HepG2 (cell line): ENCODE measurements around the gene UBE3D. TPM values are rescaled to one million over a fixed set of nuclear protein-coding genes. Genes with fewer than 3 reads are reported as not detected.

Experiments
- ATAC-seq: fragments of 200-7000 bp; cut with Tn5 transposase; 3 replicates; pipeline ENCODE4 v1.9.1; 2020; ENCODE audit warnings: mild to moderate bottlenecking, moderate library complexity
- BruUV-seq: library from RNA; stranded (reverse); fragments of 400-500 nt; replicated peaks from 2 replicates; lab custom pipeline; 2021; lab: Mats Ljungman, UMichigan
- CTCF ChIA-PET: fragments of 300-600 bp; formaldehyde crosslinking; extraction: SDS; loops from one replicate; lab custom pipeline; 2021; ENCODE audit warnings: low total read pairs, inconsistent platforms, low intra/inter-chr PET ratio; lab: Yijun Ruan, JAX
- POLR2A ChIA-PET: fragments of 350-600 bp; sonication (Branson Sonifier 250); formaldehyde crosslinking; loops from one replicate; lab custom pipeline; 2020; ENCODE audit warnings: antibody characterized with exemption, inconsistent platforms; lab: Yijun Ruan, JAX
- DNase-seq: peaks from one replicate; pipeline ENCODE4 v3.0.0-alpha.2; 2015; ENCODE audit warnings: low spot score
- FAIRE-seq: peaks from 3 replicates; lab custom pipeline; 2011; peaks lifted over from hg19 to GRCh38; lab: Jason Lieb, UNC
- H2AFZ ChIP-seq: one replicate; pipeline ENCODE4 v1.6.1; 2011; ENCODE audit warnings: low read length, inconsistent platforms
- H3K27ac ChIP-seq: fragments of 300-600 bp; 3 replicates; pipeline ENCODE4 v1.8.0; 2011; ENCODE audit warnings: mixed run types, mild to moderate bottlenecking, mixed read lengths, low read length, inconsistent platforms; ENCODE audit not compliant: insufficient read depth; ENCODE audit errors: extremely low read length
- H3K27me3 ChIP-seq, 2 experiments: fragments of 200-600 bp in 1 of 2; 2 replicates in 1 of 2; 3 replicates in 1 of 2; pipeline versions ENCODE4 v1.6.0 to v1.8.0; 2011; ENCODE audit warnings: low read length in 2 of 2, mild to moderate bottlenecking in 2 of 2, moderate library complexity in 2 of 2, inconsistent platforms in 1 of 2; ENCODE audit not compliant: insufficient read depth in 2 of 2, control insufficient read depth in 1 of 2
- H3K36me3 ChIP-seq, 2 experiments: fragments of 200-600 bp in 1 of 2; replicated peaks in 1 of 2; 2 replicates in 1 of 2; 3 replicates in 1 of 2; pipeline versions ENCODE4 v1.5.1 to v1.8.0; 2011; ENCODE audit warnings: low read length in 2 of 2, inconsistent platforms in 1 of 2; ENCODE audit not compliant: insufficient read depth in 2 of 2, control insufficient read depth in 1 of 2
- H3K4me1 ChIP-seq: 2 replicates; pipeline ENCODE4 v1.5.1; 2012; ENCODE audit warnings: low read length, inconsistent platforms; ENCODE audit not compliant: insufficient read depth
- H3K4me2 ChIP-seq: 2 replicates; pipeline ENCODE4 v1.6.0; 2011; ENCODE audit warnings: low read depth, low read length, inconsistent platforms
- H3K4me3 ChIP-seq, 3 experiments: fragments of 200-600 bp in 1 of 3; sonication (generic), shearing (Covaris generic) in 1 of 3; replicated peaks in 1 of 3; 2 replicates each; pipeline ENCODE4 v1.5.1; 2011 to 2016; ENCODE audit warnings: low read length in 3 of 3, inconsistent platforms in 2 of 3, low read depth in 2 of 3, mild to moderate bottlenecking in 2 of 3, control low read depth in 1 of 3, mixed read lengths in 1 of 3; ENCODE audit not compliant: insufficient read depth in 1 of 3
- H3K79me2 ChIP-seq: one replicate; pipeline ENCODE4 v1.6.1; 2011; ENCODE audit warnings: low read length, inconsistent platforms; ENCODE audit not compliant: insufficient read depth
- H3K9ac ChIP-seq: 2 replicates; pipeline ENCODE4 v1.6.0; 2011; ENCODE audit warnings: mild to moderate bottlenecking, low read depth, low read length, inconsistent platforms; ENCODE audit not compliant: insufficient read depth
- H3K9me3 ChIP-seq: 2 replicates; pipeline ENCODE4 v1.5.1; 2012; ENCODE audit warnings: mild to moderate bottlenecking, low read length
- H4K20me1 ChIP-seq: 2 replicates; pipeline ENCODE4 v1.6.0; 2011; ENCODE audit warnings: inconsistent platforms, mild to moderate bottlenecking, low read length, moderate library complexity; ENCODE audit not compliant: insufficient read depth
- CHD2 ChIP-seq: IDR thresholded peaks from 2 replicates; pipeline ENCODE4 v1.6.1; 2011; ENCODE audit warnings: low read depth, low read length, improper control_type of control experiment
- KLF15 ChIP-seq: sonication (generic); formaldehyde crosslinking; IDR thresholded peaks from 2 replicates; pipeline ENCODE4 v1.8.1; 2023; ENCODE audit warnings: borderline replicate concordance, mild to moderate bottlenecking, inconsistent platforms, missing genetic modification reagents, mixed read lengths
- MXD4 ChIP-seq: IDR thresholded peaks from 2 replicates; pipeline ENCODE4 v1.6.1; 2016; ENCODE audit warnings: mild to moderate bottlenecking, missing biosample characterization, missing genetic modification reagents
- PLRG1 ChIP-seq: fragments of 450-650 bp; conservative IDR thresholded peaks from 2 replicates; pipeline ENCODE4 v1.6.1; 2016
- RAD21 ChIP-seq: fragments of 450-650 bp; formaldehyde crosslinking; IDR thresholded peaks from 2 replicates; pipeline ENCODE4 v1.5.0; 2020; ENCODE audit warnings: mild to moderate bottlenecking
- RCOR2 ChIP-seq: IDR thresholded peaks from 2 replicates; pipeline ENCODE4 v1.6.1; 2016; ENCODE audit warnings: missing biosample characterization, missing genetic modification reagents
- SMAD3 ChIP-seq: sonication (generic); formaldehyde crosslinking; IDR thresholded peaks from 2 replicates; pipeline ENCODE4 v1.4.0; 2020; ENCODE audit warnings: missing genetic modification reagents
- SP1 ChIP-seq, 2 experiments: fragments of 450-650 bp in 1 of 2; sonication (generic) in 1 of 2; formaldehyde crosslinking in 1 of 2; IDR thresholded peaks; 2 replicates each; pipeline versions ENCODE4 v1.4.0 to v1.6.1; 2016 to 2020; ENCODE audit warnings: missing genetic modification reagents in 1 of 2
- SUZ12 ChIP-seq: fragments of 150-350 bp; IDR thresholded peaks from 2 replicates; pipeline ENCODE4 v1.6.1; 2014; ENCODE audit warnings: low read depth, low read length
- ZBTB38 ChIP-seq: sonication (generic); formaldehyde crosslinking; IDR thresholded peaks from 2 replicates; pipeline ENCODE4 v1.5.1; 2020; ENCODE audit warnings: mild to moderate bottlenecking, missing genetic modification reagents
- ZNF605 ChIP-seq: sonication (generic); formaldehyde crosslinking; IDR thresholded peaks from 2 replicates; pipeline ENCODE4 v1.8.0; 2022; ENCODE audit warnings: mild to moderate bottlenecking, missing genetic modification reagents
- WGBS: methylation state at CpG from one replicate; pipeline ENCODE4 v1.1.6; 2017; ENCODE audit warnings: low lambda C conversion rate; 5-methylcytosine and 5-hydroxymethylcytosine counted together
- in situ Hi-C: cut with HindIII; loops from 2 replicates; pipeline ENCODE4 v1.10.0; 2017; ENCODE audit warnings: low pct_unique_long_range_greater_than_20kb; ENCODE audit not compliant: extremely low pct_ligation_motif_present
- intact Hi-C: fragments of 100-400 bp; cut with micrococcal nuclease; formaldehyde crosslinking; loops from one replicate; pipeline ENCODE4 v1.10.0; 2022; ENCODE audit not compliant: unreplicated experiment
- polyA plus RNA-seq, 8 experiments: library from polyadenylated mRNA; depleted of rRNA in 3 of 8; stranded (reverse) in 7 of 8; unstranded in 1 of 8; fragments of >200 nt; fragmentation: Illumina TruSeq in 4 of 8; extraction: Trizol in 4 of 8; gene quantifications; 2 replicates each; pipeline versions ENCODE4 v1.2.1 to v1.2.3, GENCODE V29; 2011 to 2016; ENCODE audit warnings: low read depth in 4 of 8, missing spikeins in 1 of 8, mixed read lengths in 1 of 8; ENCODE audit not compliant: insufficient read depth in 1 of 8
- total RNA-seq, 5 experiments: library from RNA; depleted of rRNA; stranded (reverse); fragments of >200 nt; fragmentation: Illumina TruSeq; extraction: Trizol; gene quantifications; 2 replicates each; pipeline ENCODE4 v1.2.3, GENCODE V29; 2016; ENCODE audit warnings: low read depth in 1 of 5
- TF ChIP-seq, protein P1 (sequence below): sonication (generic); formaldehyde crosslinking; IDR thresholded peaks from 2 replicates; pipeline ENCODE4 v1.4.0; 2020; ENCODE audit warnings: missing genetic modification reagents, mild to moderate bottlenecking, borderline replicate concordance
- TF ChIP-seq, protein P2 (sequence below): sonication (generic); formaldehyde crosslinking; IDR thresholded peaks from 2 replicates; pipeline ENCODE4 v1.5.0; 2020; ENCODE audit warnings: missing genetic modification reagents
- TF ChIP-seq, protein P3 (sequence below): sonication (generic); formaldehyde crosslinking; conservative IDR thresholded peaks from 2 replicates; pipeline ENCODE4 v1.4.0; 2020; ENCODE audit warnings: missing genetic modification reagents

Gene UBE3D
- total and polyA plus RNA-seq, 2 of the 13 experiments (the other 11 are each of a cell fraction or from before 2014, with no cell fraction given) = 5.1 to 11.4 TPM

DNA sequence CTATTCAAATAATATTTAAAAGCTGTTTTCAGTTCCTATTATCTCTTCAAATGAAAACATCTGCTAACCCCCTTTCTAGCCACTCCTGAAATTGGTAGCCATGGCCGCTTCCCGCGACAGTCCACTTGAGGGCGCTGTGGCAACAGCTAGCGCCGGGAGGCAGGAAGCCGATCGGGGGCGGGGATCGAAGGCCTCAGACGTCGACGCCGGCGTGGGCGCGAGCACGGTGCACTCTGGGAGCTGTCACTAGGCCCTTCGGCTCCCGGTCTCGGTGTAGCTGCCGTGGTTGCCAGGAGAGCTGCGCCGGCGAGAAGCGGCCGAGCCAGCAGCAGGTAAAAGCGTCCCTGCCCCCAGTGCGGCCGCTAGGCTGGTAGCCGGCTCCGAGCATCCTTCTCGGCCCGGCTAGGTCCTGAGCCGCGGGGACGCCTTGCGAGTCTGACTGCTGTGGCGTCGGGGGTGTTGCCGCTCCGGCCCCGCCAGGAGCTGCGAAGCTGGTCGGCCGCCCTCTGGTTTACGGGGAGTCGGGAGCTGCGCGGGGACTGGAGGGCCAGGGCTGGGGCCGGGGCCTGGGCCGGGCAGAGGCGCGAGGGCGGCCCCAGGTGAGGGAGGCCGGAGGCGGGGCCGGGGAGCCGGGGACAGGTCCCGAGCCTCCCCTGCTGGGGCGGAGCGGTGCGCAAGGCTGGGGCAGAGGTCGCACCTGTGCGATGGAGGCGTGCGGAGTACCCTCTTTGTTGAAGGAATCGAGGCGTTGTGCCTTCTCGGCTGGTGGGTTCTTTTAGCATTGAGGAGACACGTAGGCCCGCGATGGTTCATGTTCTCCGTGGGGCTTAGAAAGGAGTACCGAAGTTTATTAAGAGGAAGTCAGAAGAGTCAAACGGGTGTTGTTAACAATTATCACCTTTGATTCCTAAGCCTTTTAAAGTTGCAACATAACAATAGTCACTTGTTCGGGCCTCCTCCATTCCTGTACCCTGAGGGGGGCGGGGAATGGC, 2.1 kb upstream of the UBE3D start, which contains the start of gene DOP1A:
TSS of gene DOP1A (plus strand) at position 224 of the 992 bp plus-strand sequence. CDS start 29,307 bp downstream, outside the sequence.
- Histone ChIP-seq H3K27ac (peak within 1 kb of the TSS; percentile 85), H2AFZ (peak within 1 kb of the TSS; percentile 93), H3K9ac (peak within 1 kb of the TSS; percentile 80), H3K36me3 (no peaks in the 10 kb centered on the region), H3K9me3 (no peaks in the 10 kb centered on the region), H3K4me1 (peaks cover 30% of the 10 kb centered on the region), H3K4me2 (peak within 1 kb of the TSS; percentile 89), H4K20me1 (no peaks in the 10 kb centered on the region), H3K79me2 (peaks cover 26% of the 10 kb centered on the region), H3K4me3 (peak within 1 kb of the TSS; percentile 79 to 87 (median 86)), H3K27me3 (no peaks in the 10 kb centered on the region; a peak in 1 of 5 replicates)
- ChIA-PET POLR2A (interaction anchor here (1.3 to 2.2 kb wide), 5 partner anchors 10 to 820 kb away, joined by 3 to 21 read pairs (median 4); partner anchors contain the start of genes IBTK, PGM3 and RWDD2A), CTCF (interaction anchor here (2.0 kb wide), 1 partner anchor 147 kb away, joined by 19 read pairs; no protein-coding TSS in a partner anchor)
- in situ Hi-C loops (loop anchor here (5.0 to 25.0 kb wide), 4 partner anchors 150 to 820 kb away; partner anchors contain the start of genes IBTK and PRSS35), intact Hi-C loops (loop anchor here (1.0 to 5.0 kb wide), 4 partner anchors 126 to 820 kb away; partner anchors contain the start of genes IBTK, PGM3, PRSS35 and RWDD2A)
- no TSS peak for BruUV-seq
- ATAC-seq (peak; percentile 91), FAIRE-seq (no peak), DNase-seq (peak; percentile 86)
- WGBS = under 1% methylated on average over 15 of the region's 78 CpGs
- TF ChIP-seq, protein P1, sequence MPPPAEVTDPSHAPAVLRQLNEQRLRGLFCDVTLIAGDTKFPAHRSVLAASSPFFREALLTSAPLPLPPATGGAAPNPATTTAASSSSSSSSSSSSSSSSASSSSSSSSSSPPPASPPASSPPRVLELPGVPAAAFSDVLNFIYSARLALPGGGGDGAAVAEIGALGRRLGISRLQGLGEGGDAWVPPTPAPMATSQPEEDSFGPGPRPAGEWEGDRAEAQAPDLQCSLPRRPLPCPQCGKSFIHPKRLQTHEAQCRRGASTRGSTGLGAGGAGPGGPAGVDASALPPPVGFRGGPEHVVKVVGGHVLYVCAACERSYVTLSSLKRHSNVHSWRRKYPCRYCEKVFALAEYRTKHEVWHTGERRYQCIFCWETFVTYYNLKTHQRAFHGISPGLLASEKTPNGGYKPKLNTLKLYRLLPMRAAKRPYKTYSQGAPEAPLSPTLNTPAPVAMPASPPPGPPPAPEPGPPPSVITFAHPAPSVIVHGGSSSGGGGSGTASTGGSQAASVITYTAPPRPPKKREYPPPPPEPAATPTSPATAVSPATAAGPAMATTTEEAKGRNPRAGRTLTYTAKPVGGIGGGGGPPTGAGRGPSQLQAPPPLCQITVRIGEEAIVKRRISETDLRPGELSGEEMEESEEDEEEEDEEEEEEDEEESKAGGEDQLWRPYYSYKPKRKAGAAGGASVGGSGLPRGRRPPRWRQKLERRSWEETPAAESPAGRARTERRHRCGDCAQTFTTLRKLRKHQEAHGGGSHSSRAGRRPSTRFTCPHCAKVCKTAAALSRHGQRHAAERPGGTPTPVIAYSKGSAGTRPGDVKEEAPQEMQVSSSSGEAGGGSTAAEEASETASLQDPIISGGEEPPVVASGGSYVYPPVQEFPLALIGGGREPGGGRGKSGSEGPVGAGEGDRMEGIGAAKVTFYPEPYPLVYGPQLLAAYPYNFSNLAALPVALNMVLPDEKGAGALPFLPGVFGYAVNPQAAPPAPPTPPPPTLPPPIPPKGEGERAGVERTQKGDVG (CRISPR knock-in tag) = no peak
- TF ChIP-seq ZBTB38 (CRISPR knock-in tag) (no peak; the same call in 1 of the 2 replicates), KLF15 (peak; percentile 64; the same call in 1 of the 2 replicates), PLRG1 (no peak), RCOR2 (CRISPR knock-in tag) (no peak), SMAD3 (CRISPR knock-in tag) (peak; percentile 55; the same call in 1 of the 2 replicates), MXD4 (CRISPR knock-in tag) (peak; percentile 90), RAD21 (CRISPR knock-in tag) (peak; percentile 89), SUZ12 (peak; percentile 33; the same call in 1 of the 2 replicates), CHD2 (no peak), SP1 (IDR thresholded peaks at IDR 0.05) (no peak), SP1 (CRISPR knock-in tag; IDR thresholded peaks at IDR 0.05) (no peak; the same call in 1 of the 2 replicates), ZNF605 (CRISPR knock-in tag) (peak; percentile 82; the same call in 1 of the 2 replicates)
- TF ChIP-seq, protein P2, sequence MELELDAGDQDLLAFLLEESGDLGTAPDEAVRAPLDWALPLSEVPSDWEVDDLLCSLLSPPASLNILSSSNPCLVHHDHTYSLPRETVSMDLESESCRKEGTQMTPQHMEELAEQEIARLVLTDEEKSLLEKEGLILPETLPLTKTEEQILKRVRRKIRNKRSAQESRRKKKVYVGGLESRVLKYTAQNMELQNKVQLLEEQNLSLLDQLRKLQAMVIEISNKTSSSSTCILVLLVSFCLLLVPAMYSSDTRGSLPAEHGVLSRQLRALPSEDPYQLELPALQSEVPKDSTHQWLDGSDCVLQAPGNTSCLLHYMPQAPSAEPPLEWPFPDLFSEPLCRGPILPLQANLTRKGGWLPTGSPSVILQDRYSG = no peak
- TF ChIP-seq, protein P3, sequence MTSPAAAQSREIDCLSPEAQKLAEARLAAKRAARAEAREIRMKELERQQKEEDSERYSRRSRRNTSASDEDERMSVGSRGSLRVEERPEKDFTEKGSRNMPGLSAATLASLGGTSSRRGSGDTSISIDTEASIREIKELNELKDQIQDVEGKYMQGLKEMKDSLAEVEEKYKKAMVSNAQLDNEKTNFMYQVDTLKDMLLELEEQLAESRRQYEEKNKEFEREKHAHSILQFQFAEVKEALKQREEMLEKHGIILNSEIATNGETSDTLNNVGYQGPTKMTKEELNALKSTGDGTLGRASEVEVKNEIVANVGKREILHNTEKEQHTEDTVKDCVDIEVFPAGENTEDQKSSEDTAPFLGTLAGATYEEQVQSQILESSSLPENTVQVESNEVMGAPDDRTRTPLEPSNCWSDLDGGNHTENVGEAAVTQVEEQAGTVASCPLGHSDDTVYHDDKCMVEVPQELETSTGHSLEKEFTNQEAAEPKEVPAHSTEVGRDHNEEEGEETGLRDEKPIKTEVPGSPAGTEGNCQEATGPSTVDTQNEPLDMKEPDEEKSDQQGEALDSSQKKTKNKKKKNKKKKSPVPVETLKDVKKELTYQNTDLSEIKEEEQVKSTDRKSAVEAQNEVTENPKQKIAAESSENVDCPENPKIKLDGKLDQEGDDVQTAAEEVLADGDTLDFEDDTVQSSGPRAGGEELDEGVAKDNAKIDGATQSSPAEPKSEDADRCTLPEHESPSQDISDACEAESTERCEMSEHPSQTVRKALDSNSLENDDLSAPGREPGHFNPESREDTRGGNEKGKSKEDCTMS (CRISPR knock-in tag) = no peak
